Measurements from ENCODE around the gene SFT2D2. TPM values are rescaled to one million over a fixed set of nuclear protein-coding genes. Genes with fewer than 3 reads are reported as not detected.

The SFT2D2 gene
- total and polyA plus RNA-seq, 2 of the 8 experiments (the other 6 are each of a cell fraction or from before 2014, with no cell fraction given) = 9.0 to 29.0 TPM

DNA sequence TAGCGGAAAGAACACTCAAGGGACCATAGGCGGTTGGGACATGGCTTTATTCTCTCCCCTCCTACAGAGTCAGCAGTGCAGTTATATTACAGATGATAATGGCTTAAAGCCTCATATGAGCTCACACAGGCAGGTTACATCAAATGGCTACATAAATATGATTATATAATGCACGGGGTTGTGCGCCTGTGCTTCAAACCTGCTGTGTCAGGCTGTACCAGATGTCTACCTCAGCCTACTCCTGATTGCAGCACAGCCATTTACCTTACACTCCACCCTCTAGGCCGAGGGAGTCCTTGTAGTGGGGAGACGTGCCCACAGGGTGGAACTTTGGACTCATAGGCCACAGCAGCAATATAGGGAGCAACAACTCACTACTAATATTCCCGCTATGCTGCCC, 38.5 kb downstream of the SFT2D2 start (continued):
- TF ChIP-seq CTCF (IDR thresholded peaks at IDR 0.05; ENCODE audit: control extremely low read depth in 1 of 3, insufficient read depth in 1 of 3, low read depth in 1 of 3, low read length in 3 of 3) (no peak), SRF (IDR thresholded peaks at IDR 0.05; ENCODE audit: low read depth, low read length) (no peak), YY1 (IDR thresholded peaks at IDR 0.05; ENCODE audit: low read depth, low read length) (no peak), ATF2 (IDR thresholded peaks at IDR 0.05; ENCODE audit: low read length) (no peak), RXRA (IDR thresholded peaks at IDR 0.05; ENCODE audit: insufficient read depth, low read depth, low read length) (no peak), MAFK (IDR thresholded peaks at IDR 0.05; ENCODE audit: low read depth, low read length) (no peak)

All from H1 (cell line).